ENCODE measurements around the gene KLK12.

The KLK12 gene

GRCh38 chr19:51034704-51035103 lies at the start of gene KLK12:
Gene KLK12 (minus strand): TSS chr19:51035002. CDS start chr19:51034621, 381 bp downstream.
- DNase-seq (ENCODE audit: low spot score) = no peak

GRCh38 chr19:51084505-51084904 lies 49.7 kb upstream of the KLK12 start:
- DNase-seq (ENCODE audit: low spot score) = no peak

GRCh38 chr19:51083783-51084182 lies 49.0 kb upstream of the KLK12 start:
- no peak for DNase-seq (ENCODE audit: low spot score)

GRCh38 chr19:51083181-51083580 lies 48.4 kb upstream of the KLK12 start:
- no peak for DNase-seq (ENCODE audit: low spot score)

GRCh38 chr19:51082611-51083010 lies 47.8 kb upstream of the KLK12 start, which contains the start of gene KLK14:
Gene KLK14 (minus strand): TSS chr19:51082887. CDS start chr19:51082614, 273 bp downstream.
- no peak for DNase-seq (ENCODE audit: low spot score)

- DNase-seq (ENCODE audit: low spot score) = no peak
Measured at GRCh38 chr19:51081476-51081875, 46.7 kb upstream of the KLK12 start.

GRCh38 chr19:51079481-51080110 lies 44.8 kb upstream of the KLK12 start:
- no peak for DNase-seq (ENCODE audit: low spot score)

- DNase-seq (ENCODE audit: low spot score) = no peak
Measured at GRCh38 chr19:51078731-51079130, 43.9 kb upstream of the KLK12 start.

GRCh38 chr19:51078104-51078503 lies 43.3 kb upstream of the KLK12 start:
- DNase-seq (ENCODE audit: low spot score) = no peak

- DNase-seq (ENCODE audit: low spot score) = no peak
Measured at GRCh38 chr19:51076631-51077213, 41.9 kb upstream of the KLK12 start.

- no peak for DNase-seq (ENCODE audit: low spot score)
Measured at GRCh38 chr19:51075998-51076397, 41.2 kb upstream of the KLK12 start.

- DNase-seq (ENCODE audit: low spot score) = no peak
Measured at GRCh38 chr19:51071095-51071405, 36.2 kb upstream of the KLK12 start.

- no peak for DNase-seq (ENCODE audit: low spot score)
Measured at GRCh38 chr19:51070334-51071094, 35.7 kb upstream of the KLK12 start.

GRCh38 chr19:51066393-51067186 lies 31.8 kb upstream of the KLK12 start:
- no peak for DNase-seq (ENCODE audit: low spot score)

- no peak for DNase-seq (ENCODE audit: low spot score)
Measured at GRCh38 chr19:51065221-51065960, 30.6 kb upstream of the KLK12 start.

- no peak for DNase-seq (ENCODE audit: low spot score)
Measured at GRCh38 chr19:51064534-51065220, 29.9 kb upstream of the KLK12 start, which contains the start of gene KLK13. Gene KLK13 (minus strand): TSS chr19:51065092. CDS start chr19:51065067, 25 bp downstream.

- DNase-seq (ENCODE audit: low spot score) = no peak
Measured at GRCh38 chr19:51063664-51064063, 28.9 kb upstream of the KLK12 start.

GRCh38 chr19:51060973-51061372 lies 26.2 kb upstream of the KLK12 start:
- DNase-seq (ENCODE audit: low spot score) = no peak

GRCh38 chr19:51060336-51060735 lies 25.5 kb upstream of the KLK12 start:
- DNase-seq (ENCODE audit: low spot score) = no peak

GRCh38 chr19:51059715-51060114 lies 24.9 kb upstream of the KLK12 start:
- DNase-seq (ENCODE audit: low spot score) = no peak

- DNase-seq (ENCODE audit: low spot score) = no peak
Measured at GRCh38 chr19:51055866-51056265, 21.1 kb upstream of the KLK12 start.

Data from hepatic stellate cell (primary cell).